ENCODE data around the gene TMPRSS5.

TMPRSS5 gene

DNA sequence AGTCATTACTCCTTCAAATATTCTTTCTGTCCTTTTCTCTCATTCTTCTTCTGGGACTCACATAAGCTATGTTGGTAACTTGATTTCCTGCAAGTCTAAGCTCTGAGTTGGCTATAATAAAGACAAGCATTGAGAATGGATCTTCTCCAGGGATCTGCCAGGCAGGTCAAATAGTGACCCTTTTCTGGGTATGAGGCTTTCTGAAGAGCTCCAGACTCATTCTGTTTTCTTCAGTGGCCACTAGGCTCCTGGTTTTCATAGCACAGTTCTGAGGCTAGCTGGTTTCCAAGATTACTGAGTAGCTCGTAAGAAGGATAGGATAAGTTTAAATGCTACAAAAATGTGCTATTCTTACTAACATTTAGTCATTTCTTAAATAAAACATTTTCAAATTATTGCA lies 38.3 kb downstream of the TMPRSS5 start:
- no peak for DNase-seq (ENCODE audit: low spot score)

DNA sequence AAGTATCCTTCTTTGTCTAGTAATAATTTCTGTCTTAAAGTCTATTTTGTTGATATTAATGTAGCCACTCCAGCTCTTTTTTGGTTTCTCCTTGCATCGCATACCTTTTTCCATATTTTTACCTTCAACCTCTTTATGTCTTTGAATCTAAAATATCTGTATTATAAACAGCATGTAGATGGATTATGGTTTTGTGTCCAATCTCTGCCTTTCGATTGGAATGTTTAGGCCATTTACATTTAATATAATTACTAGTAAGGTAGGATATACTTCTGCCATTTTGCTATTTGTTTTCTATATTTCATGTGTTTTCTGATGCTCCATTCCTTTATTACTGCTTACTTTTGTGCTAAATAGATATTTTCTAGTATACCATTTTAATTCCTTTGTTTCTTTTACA lies 39.5 kb downstream of the TMPRSS5 start:
- no peak for DNase-seq (ENCODE audit: low spot score)

DNA sequence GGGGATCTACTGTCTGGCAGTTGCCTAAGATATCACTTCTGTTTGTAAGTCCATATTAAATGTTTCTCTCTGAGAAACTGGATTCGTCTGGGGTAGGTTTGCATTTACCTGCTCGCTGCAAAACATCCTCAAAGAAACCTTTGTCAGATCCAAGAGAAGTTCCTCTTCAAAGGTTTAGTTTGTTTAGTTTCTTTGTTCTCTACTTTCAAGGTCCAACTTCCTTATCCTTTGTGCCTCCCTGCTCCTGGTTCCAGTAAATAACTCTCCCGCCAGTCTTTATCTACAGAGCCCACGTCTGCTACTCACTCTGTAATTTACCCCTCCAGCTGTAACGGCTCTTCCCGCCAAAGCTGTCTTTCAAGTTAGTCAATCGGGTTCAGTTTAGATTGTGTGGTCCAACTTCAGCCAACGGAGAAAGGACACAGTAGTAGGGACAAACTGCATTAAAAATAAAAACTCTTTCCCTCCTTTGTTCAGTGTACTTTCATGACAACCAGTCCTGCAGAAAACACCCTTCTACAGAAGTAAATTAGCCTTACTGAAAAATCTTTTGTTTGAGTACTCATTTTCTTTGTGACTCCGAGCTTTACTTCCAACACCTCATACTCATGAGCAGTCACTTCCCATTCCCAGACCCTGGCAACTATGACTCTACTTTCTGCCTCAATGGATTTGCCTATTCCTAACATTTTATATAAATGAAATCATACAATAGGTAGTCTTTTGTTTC lies 41.0 kb downstream of the TMPRSS5 start:
- DNase-seq (ENCODE audit: low spot score): no peak

DNA sequence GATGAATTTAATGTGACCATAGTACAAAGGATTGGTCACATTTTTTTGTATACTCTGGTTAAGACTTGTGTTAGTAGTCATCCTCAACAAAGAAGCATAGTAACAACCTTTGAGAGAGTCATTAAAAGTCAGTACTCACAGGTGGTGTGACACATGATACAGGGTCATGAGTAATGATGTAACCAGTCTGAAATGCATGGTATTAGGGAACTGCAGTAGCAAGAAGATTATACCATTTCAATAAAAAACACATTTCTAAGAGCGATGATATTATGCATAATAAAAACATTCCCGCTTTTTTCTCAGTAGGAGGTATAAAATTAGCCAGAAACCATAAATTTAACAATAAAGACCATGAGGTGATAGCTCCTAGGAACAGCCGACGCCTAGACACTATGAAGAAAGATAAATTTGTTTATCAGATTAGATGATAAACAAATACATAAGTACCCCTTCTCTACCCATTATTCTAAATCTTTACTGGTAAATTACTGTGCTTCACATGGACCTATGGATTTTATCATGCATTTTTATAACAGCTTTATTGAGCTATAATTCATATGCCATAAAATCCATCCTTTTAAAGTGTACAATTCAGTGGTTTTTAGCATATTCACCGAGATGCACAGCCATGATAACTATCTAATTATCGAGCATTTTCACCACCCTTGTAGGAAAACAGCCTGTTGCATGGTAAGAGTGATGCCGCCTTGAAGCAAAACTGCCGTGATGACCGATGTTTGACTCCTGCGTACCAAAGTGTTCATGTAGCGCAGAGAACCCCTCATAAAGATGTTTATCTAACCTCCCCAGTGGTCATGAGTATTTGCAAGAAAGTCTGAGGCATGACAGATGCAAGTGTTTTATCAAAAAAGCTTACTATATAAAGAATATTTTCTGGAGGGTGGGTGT lies 41.8 kb downstream of the TMPRSS5 start:
- DNase-seq (ENCODE audit: low spot score): no peak

DNA sequence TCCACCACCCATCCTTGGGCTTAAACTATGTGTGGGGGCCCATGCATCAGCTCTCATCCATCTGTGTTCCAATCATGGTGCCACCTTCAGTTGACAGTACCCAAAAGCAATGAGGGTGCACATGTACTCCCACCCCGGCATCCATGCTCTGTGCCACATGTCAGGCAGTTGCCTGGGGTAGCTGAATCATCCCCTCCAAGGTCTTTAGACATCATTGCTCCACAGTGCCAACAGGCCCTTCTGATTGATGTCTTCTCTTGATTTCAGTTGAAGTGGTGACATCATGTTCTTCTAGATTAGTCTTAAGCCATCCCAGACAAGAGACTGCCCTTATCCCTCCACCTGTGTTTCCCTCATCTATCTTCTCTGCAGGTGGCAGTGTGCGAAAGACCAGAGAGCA lies 42.5 kb downstream of the TMPRSS5 start:
- no peak for DNase-seq (ENCODE audit: low spot score)

DNA sequence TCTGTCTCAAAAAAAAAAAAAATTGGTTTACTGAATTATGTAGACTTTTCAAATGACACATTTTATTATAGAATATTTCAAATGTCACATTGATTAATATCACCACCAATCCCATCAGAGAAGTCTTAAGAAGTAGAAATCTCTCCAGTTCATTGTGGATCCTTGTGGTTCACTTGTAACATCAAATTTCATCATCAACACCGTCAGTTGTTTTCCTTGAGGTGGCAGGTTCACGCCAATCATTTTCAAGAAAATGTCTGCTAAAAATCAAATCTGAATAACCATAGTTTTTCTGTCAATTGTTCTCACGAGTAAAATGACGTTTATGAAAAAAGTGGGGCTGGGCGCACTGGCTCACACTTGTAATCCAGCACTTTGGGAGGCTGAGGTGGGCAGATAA lies 50.3 kb downstream of the TMPRSS5 start:
- no peak for DNase-seq (ENCODE audit: low spot score)

DNA sequence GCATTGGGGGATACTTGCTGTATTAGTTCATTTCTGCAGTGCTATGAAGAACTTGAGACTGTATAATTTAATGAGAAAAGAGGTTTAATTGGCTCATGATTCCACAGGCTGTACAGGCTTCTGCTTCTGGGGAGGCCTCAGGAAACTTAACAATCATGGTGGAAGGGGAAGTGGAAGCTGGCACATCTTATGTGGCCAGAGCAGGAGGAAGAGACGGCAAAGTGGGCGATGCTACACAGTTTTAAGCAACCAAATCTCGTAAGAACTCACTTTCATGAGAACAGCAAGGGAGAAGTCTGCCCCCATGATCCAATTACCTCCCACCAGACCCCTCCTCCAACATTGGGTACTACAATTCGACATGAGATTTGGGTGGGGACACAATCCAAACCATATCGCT lies 55.1 kb downstream of the TMPRSS5 start:
- no peak for DNase-seq (ENCODE audit: low spot score)

DNA sequence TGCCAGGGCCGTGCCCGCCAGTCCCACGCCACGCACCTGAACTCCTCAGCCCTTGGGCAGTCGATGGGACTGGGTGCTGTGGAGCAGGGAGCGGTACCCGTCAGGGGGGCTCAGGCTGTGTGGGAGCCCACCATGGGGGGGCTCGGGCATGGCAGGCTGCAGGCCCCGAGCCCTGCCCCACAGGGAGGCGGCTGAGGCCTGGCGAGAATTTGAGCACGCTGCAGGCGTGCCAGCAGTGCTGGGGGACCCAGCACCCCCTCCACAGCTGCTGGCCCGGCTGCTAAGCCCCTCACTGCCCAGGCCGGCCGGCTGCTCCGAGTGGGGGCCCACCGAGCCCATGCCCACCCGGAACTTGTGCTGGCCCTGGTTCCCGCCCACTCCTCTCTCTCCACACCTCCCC lies 56.8 kb downstream of the TMPRSS5 start:
- DNase-seq (ENCODE audit: low spot score): no peak

DNA sequence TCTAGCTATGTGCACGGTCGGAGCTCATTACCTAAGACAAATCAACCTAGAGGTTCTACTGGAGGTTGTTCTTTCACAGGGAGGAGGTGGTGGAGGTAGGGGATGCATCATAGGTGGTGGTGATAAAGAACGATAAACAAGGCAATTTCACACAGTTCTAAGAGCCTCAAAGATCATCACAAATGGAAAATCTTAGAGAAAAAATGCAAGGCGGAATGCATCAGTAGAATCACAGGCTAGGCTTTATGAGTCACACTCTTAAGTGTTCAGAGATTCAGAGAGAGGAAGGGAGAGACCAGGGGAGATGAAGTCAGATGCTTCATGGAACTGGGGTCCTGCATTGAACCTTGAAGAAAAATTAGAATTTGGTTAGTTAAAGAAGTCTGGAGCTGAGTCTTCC lies 58.3 kb downstream of the TMPRSS5 start:
- no peak for DNase-seq (ENCODE audit: low spot score)

DNA sequence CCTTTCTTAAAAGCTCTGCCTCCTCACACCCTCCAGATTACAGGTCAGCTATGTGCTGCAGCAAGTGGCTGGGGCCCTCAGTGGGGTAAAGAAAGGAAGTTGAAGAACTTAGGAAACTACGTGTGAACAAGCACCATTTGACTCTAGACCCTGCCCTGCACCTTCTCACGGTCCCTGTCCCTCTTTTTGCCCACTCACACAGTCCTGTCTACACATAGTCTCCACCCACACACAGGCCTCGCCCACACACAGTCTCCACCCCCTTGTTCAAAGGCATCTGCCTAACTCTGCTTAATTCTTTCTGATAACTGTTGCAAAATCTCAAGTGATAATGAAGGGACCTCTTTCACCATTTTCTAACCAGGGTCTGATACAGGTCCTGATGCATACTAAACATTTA lies 59.0 kb downstream of the TMPRSS5 start:
- DNase-seq (ENCODE audit: low spot score): no peak

DNA sequence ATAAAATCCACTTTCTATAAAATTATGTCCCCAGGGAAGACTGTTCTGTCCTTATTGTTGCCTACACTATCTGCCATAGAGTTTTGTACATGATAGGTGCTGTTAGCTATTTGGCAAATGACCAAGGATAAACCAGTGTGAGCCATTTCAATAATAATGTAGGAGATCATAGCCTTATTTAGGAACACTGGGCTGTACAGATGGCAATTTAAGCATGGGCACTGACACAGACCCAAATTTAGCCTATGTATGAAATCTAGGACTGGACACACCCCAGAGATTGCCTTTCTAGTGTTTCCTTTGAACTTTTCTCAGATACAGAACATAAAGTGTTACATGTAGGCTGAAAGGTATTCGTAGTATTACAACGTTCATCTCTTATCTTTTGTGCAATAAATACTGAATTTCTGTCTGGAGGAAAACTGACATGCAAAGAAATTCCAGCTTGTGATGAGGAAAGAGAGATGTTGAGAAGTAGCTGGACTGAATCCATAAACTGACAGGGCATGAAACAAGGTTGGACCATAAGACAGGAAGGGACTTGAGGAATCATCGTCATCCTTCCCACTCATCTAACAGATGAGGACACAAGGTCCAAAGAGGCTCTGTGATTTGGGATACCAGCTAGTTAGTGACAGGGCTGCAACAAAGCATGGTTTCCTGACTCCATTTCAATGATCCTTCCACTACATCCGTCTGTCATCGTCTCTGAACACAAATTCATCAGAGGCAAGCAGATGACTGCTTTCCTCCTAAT lies 60.3 kb downstream of the TMPRSS5 start:
- no peak for DNase-seq (ENCODE audit: low spot score)

DNA sequence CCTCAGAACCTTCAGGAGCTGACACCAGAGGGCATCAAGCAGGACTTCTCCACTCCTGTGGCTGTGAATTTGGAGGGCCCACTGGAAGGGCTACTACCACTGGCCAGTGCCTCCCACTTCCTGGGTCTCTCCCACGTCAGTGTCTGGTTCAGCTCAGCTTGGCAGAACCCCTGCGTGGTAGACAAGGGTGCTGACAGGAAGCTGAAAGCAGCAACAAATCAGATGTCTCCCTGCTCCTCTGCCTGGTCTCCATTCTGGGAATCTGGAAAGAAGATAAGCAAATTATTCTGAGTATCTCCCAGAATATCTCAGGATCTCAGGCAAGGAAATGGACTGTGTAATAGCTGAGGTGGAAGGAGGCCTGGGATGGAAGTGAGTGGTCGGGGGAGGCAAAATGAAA lies 61.5 kb downstream of the TMPRSS5 start:
- no peak for DNase-seq (ENCODE audit: low spot score)

DNA sequence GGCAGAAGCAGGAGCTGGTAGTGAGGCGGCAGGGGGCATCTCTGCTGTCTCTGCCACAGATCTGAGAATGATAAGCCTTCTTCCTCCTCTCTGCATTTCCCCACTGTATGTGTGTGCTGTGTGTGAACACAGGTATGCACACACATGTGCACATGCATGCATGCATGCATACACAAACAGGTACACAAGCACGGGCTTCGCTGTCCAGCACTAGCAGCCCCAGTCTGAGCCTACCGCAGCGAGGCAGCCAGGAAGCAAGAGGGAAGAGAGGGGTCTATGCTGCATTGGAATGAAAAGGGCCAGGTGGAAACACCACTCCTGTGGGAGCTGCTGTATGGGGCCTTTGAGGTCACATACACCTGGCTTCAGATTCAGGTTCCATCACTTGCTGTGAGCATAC lies 62.4 kb downstream of the TMPRSS5 start:
- no peak for DNase-seq (ENCODE audit: low spot score)

DNA sequence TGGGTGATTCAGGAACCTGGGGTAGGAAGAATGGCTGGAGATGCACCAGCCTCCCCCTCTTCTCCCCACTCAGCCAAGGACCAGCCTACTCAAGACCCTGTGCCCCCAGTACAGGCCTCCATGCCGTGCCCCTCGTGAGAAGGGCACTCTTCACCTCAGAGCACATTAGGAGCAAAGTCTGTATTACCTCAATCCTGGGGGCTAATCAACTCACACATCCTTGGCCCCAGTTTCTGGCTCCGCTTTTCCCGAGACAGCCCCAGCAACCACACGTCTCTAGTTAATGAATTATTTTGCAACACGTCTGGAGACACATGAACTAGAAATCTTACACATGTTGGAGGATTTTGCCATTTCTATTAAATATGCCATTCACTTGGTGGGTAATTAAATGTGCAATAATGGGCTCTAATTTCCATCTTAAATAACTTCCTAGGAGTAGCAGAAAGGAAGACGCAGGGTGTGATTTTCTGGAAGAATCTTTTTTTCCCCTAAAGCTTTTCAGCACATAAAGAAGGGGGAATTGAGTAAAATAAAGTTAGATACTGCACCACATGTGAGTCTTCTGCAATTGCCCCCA lies 63.0 kb downstream of the TMPRSS5 start:
- DNase-seq (ENCODE audit: low spot score): no peak

DNA sequence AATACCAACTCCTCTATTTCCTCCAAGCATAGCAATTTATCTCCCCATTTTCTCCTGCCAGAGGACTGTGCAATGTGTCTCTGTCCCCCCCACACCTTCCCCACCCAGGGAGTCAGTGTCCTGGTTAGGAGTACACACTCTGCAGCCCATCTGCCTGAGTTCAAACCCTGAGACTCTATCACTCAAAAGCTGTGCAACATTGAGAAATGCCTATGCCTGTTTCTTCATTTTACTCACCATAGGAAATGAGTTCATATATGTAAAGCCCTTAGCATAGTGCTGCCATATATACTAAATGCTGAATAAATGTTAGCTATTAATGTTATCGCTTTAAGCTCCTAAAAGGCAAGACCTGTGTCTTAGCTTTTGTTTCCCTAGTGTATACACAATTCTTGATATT lies 64.0 kb downstream of the TMPRSS5 start:
- no peak for DNase-seq (ENCODE audit: low spot score)

DNA sequence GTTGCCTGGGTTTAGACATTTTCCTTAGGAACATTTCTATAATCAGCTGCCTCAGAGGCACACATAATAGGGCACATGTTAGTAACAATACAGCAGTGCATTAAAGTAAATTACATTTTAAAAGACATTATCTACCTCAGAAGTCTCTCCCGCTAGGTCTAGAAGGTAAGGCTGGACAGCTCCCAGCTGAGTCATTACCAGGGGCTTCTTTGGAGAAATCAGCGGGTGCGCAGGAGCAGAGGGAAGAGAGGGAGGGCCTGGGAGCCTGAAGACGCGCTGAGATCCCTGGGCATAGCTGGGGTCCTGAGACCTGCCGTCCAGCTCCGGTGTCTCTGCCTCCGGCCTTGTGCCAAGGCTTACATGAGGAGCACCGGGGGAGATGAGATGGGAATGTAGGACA lies 67.7 kb downstream of the TMPRSS5 start:
- no peak for DNase-seq (ENCODE audit: low spot score)

DNA sequence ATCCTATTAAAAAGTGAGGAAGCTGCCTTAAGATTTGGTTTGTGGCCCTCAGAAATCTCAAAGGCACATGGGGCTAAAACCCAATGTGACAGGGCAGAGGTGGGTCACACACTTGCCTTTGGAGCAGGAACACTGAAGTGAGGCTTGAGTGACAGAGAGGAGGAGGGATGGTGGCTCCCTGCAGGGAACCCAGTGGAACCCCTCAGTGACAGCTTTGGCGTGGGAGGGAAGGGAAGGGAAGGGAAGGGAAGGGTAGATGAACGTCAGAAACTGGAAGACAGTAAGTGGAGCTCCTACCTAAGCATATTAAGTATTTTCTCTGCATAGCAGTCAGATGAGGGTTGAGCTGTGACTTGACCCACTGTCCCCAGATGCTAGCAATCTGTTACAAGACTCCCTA lies 68.5 kb downstream of the TMPRSS5 start:
- DNase-seq (ENCODE audit: low spot score): no peak
